ENCODE measurements around the gene NRROS. TPM values are rescaled to one million over a fixed set of nuclear protein-coding genes. Genes with fewer than 3 reads are reported as not detected.
"Not testable (repeated sequence)": the region's sequence is repeated elsewhere in the genome, so short reads cannot be mapped to it uniquely, and the experiment has no call there.

NRROS gene
- not detected in 2 replicates for total RNA-seq

DNA sequence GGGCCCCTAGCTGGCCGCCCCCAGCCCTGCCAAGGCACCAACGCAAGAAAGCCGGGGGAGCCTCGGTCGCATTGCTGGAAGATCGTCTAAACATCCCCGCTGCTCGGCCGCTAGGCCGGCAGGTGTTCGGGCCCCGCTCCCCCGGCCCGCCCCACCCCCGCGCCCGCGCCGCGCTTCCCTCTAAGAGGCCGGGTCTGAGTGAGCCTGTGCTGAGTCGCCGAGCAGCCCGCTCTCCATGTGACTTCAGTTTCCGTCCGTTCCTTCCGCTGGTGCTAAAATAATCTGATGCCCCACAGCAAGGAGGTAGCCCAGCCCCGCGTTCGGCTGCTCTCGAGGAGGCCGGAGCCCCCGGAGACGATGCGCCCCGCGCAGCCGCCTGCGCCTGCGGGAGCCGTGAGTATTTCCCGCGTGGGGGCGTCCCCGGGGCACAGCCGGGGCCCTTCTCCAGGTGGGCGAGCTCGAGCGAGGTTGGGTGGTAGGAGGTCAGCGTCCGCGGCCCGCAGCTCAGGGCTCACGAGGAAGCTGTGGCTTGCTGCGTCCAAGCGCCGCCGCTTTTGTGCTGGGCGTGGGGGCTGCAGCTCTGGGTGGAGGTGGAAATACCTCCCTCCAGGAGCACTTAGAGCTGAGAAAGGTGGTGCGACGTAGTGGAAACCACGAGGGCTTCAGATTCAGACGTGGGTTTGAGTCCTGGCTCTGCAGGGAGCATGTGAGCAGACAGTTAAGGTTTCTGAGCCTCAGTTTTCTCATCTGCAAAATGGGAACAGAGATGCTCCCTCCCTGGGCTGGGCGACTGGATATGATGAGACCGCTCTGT, at the start of gene NRROS:
Gene NRROS, plus strand, starts transcription at position 212 of the 814 bp plus-strand sequence. CDS start 14,846 bp downstream, outside the sequence.
- peak within 1 kb of the TSS; percentile 29 for H3K4me3 ChIP-seq (ENCODE audit: low read depth, low read length)
- peak; percentile 24 for DNase-seq (ENCODE audit: low read depth)
- no peaks in the 10 kb centered on the region for H3K36me3 ChIP-seq (ENCODE audit: control insufficient read depth, insufficient read depth, low read length)
- peaks cover 16% of the 10 kb centered on the region for H3K27me3 ChIP-seq (ENCODE audit: control insufficient read depth, insufficient read depth, low read length)
- TF ChIP-seq, protein P1, sequence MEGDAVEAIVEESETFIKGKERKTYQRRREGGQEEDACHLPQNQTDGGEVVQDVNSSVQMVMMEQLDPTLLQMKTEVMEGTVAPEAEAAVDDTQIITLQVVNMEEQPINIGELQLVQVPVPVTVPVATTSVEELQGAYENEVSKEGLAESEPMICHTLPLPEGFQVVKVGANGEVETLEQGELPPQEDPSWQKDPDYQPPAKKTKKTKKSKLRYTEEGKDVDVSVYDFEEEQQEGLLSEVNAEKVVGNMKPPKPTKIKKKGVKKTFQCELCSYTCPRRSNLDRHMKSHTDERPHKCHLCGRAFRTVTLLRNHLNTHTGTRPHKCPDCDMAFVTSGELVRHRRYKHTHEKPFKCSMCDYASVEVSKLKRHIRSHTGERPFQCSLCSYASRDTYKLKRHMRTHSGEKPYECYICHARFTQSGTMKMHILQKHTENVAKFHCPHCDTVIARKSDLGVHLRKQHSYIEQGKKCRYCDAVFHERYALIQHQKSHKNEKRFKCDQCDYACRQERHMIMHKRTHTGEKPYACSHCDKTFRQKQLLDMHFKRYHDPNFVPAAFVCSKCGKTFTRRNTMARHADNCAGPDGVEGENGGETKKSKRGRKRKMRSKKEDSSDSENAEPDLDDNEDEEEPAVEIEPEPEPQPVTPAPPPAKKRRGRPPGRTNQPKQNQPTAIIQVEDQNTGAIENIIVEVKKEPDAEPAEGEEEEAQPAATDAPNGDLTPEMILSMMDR (IDR thresholded peaks at IDR 0.05; ENCODE audit: insufficient read depth, low read length, severe bottlenecking): no peak
- no peak for FAIRE-seq

DNA sequence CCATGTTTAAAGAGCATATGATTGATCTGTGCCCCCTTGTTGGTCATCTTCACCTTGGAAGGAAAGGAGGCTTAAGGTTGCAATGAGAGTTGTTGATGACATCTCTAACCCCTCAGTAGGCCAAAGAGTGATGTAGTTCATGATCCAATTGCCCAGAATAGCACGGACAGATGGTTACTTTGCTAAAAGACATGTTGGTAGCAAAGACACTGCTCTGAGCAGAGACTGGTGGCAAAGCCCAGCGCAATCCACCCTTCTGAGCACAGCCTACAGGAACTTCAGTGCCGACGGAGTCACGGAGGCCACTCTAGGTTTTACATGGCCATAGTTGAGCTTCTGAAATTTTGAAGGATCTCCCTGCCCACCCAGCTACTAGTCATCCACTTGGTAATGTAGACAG, 49.2 kb upstream of the NRROS start:
- no peak overlapping the region for H3K4me3 ChIP-seq (ENCODE audit: low read depth, low read length)
- no peaks in the 10 kb centered on the region for H3K36me3 ChIP-seq (ENCODE audit: control insufficient read depth, insufficient read depth, low read length)
- no peaks in the 10 kb centered on the region for H3K27me3 ChIP-seq (ENCODE audit: control insufficient read depth, insufficient read depth, low read length)
- FAIRE-seq: no peak
- DNase-seq (ENCODE audit: low read depth): no peak
- TF ChIP-seq, protein P1 (IDR thresholded peaks at IDR 0.05; ENCODE audit: insufficient read depth, low read length, severe bottlenecking): no peak

DNA sequence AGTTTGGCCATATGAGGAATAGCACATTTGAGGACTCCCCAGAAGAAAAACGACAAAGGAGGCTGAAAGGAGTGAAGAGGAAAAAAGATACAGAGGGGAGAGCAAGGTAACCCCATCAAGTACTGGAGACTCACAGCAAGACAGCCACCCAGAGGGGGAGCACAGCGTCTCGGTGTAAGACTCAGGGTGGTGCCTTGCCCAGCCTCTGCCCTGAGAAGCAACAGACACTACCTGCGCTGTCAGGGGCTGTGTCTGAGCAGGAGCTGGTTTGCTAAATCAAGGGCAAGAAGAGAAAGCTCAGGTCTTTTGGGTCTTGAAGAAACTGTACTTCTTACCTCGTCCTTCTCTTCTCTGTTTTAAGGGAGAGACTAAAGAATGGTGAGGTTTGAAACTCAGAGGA, 43.1 kb upstream of the NRROS start:
- no peak for FAIRE-seq
- TF ChIP-seq, protein P1 (IDR thresholded peaks at IDR 0.05; ENCODE audit: insufficient read depth, low read length, severe bottlenecking): no peak
- no peak for DNase-seq (ENCODE audit: low read depth)
- Histone ChIP-seq H3K4me3 (ENCODE audit: low read depth, low read length) (no peak overlapping the region), H3K27me3 (ENCODE audit: control insufficient read depth, insufficient read depth, low read length) (no peaks in the 10 kb centered on the region), H3K36me3 (ENCODE audit: control insufficient read depth, insufficient read depth, low read length) (no peaks in the 10 kb centered on the region)

DNA sequence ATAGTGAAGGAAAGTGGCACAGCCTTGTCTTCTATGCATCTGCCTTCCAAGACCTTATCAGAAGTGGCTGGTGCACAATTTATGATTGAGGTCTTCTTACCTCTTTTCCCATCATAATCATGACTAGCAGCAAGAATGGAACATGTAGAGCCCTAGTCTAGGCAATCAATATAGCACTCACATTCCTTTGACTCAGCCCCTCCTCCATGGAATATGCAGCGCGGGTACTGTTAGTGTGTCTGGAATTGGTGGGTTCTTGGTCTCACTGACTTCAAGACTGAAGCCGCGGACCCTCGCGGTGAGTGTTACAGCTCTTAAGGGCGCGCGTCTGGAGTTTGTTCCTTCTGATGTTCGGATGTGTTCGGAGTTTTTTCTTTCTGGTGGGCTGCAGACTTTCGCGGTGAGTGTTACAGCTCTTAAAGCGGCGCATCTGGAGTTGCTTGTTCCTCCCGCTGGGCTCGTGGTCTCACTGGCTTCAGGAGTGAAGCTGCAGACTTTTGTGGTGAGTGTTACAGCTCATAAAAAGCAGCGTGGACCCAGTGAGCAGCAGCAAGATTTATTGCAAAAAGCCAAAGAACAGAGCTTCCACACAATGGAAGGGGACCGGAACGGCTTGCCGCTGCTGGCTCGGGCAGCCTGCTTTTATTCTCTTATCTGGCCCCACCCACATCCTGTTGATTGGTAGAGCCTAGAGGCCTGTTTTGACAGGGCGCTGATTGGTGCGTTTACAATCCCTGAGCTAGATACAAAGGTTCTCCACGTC, 41.3 kb upstream of the NRROS start:
- not testable (repeated sequence) for H3K4me3 ChIP-seq (ENCODE audit: low read depth, low read length); DNase-seq (ENCODE audit: low read depth); H3K36me3 ChIP-seq (ENCODE audit: control insufficient read depth, insufficient read depth, low read length); FAIRE-seq; H3K27me3 ChIP-seq (ENCODE audit: control insufficient read depth, insufficient read depth, low read length)

DNA sequence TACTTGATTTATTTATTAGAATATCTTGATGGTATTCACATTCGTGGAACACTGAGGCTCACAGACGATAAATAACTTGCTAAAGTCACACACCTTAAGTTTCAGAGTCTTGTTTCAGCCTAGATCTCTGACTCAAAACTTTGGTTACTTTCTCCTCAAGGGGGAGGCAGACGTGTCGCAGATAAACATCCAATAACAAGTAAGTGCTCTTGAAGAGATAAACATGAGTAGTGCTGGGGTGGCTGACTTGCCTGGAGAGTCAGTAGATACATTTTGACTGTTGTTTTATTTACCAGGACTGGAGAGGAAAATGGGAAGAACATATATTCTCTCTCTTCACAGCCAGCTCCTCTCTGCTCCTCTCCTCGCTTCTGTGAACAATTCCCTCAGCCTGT, 39.8 kb upstream of the NRROS start:
- Histone ChIP-seq H3K27me3 (ENCODE audit: control insufficient read depth, insufficient read depth, low read length) (no peaks in the 10 kb centered on the region), H3K36me3 (ENCODE audit: control insufficient read depth, insufficient read depth, low read length) (no peaks in the 10 kb centered on the region), H3K4me3 (ENCODE audit: low read depth, low read length) (no peak overlapping the region)
- FAIRE-seq (no peak), DNase-seq (ENCODE audit: low read depth) (no peak)
- TF ChIP-seq, protein P1 (IDR thresholded peaks at IDR 0.05; ENCODE audit: insufficient read depth, low read length, severe bottlenecking): no peak

DNA sequence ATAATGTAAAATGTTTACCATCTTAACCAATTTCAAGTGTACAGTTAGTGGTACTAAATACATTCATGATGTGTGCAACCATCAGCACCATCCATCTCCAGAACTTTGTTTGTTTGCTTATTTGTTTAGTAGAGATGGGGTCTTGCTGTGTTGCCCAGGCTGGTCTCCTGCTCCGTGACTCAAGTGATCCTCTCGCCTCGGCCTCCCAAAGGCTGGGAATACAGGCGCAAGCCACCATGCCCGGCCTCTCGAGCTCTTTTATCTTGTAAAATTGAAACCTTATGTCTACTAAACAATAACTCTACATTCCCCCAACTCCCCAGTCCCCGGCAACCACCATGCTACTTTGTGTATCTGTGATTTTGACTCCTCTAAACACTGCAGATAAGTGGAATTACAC, 39.1 kb upstream of the NRROS start:
- FAIRE-seq: no peak

More for the DNA sequence above, 39.1 kb upstream of the NRROS start:
- Histone ChIP-seq H3K4me3 (ENCODE audit: low read depth, low read length) (no peak overlapping the region), H3K27me3 (ENCODE audit: control insufficient read depth, insufficient read depth, low read length) (no peaks in the 10 kb centered on the region), H3K36me3 (ENCODE audit: control insufficient read depth, insufficient read depth, low read length) (no peaks in the 10 kb centered on the region)
- DNase-seq (ENCODE audit: low read depth): no peak
- TF ChIP-seq, protein P1 (IDR thresholded peaks at IDR 0.05; ENCODE audit: insufficient read depth, low read length, severe bottlenecking): no peak
